GM18505 (cell line): ENCODE measurements around the gene ACBD6.

Experiments used
- ATAC-seq: cut with Tn5 transposase; IDR thresholded peaks from one replicate; pipeline ENCODE4 v1.9.1; 2021; ENCODE audit not compliant: unreplicated experiment
- POLR2A ChIP-seq: IDR thresholded peaks from 4 replicates; pipeline ENCODE4 v1.6.1; 2011; ENCODE audit warnings: borderline replicate concordance; ENCODE audit not compliant: insufficient read depth, insufficient read length; ENCODE audit errors: extremely low read depth

The ACBD6 gene

DNA sequence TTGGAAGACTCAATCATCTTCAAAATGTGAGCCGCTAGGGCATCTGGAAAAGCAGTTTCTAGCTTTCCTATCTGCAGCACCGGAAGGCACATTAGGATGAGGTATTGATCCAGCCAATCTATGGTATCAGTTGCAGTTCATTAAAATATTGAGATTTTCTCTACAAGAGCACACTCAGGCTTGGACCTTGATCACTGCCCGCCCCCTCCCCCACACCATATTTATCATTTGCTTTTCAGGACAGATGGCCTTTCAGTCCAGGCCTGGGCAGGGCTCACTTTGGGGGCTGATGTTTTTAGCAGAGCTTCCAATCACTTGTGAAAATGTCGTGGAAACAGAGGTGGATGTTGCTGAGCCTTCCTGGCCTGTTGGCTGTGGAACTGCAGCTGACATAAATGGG lies 254.8 kb downstream of the ACBD6 start:
- no peak for ATAC-seq
- TF ChIP-seq POLR2A: no peak

DNA sequence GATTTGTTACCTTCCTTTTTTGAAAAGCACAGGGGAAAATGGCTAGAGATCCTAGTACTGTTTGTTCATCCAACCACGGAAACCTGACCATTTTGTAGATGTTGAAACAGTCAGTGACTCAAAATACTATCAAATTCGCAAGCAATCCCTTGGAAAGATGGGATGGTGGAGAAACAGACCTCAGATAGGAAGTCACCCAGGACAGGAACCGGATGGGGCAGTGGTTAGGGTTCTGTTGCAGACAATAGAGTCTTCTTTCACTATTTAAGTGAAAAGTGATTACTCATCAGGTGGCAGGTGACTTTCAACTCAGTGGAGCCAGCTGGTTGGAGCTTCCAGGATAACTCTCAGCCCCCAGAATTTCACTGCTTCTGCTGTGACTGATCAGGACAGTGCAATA lies 255.3 kb downstream of the ACBD6 start:
- TF ChIP-seq POLR2A: no peak
- ATAC-seq: no peak

- no peak for ATAC-seq
- no peak for TF ChIP-seq POLR2A
Measured at GRCh38 chr1:180246579-180246978, 255.8 kb downstream of the ACBD6 start.

GRCh38 chr1:180244840-180245239 lies 257.5 kb downstream of the ACBD6 start:
- TF ChIP-seq POLR2A: no peak
- no peak for ATAC-seq

DNA sequence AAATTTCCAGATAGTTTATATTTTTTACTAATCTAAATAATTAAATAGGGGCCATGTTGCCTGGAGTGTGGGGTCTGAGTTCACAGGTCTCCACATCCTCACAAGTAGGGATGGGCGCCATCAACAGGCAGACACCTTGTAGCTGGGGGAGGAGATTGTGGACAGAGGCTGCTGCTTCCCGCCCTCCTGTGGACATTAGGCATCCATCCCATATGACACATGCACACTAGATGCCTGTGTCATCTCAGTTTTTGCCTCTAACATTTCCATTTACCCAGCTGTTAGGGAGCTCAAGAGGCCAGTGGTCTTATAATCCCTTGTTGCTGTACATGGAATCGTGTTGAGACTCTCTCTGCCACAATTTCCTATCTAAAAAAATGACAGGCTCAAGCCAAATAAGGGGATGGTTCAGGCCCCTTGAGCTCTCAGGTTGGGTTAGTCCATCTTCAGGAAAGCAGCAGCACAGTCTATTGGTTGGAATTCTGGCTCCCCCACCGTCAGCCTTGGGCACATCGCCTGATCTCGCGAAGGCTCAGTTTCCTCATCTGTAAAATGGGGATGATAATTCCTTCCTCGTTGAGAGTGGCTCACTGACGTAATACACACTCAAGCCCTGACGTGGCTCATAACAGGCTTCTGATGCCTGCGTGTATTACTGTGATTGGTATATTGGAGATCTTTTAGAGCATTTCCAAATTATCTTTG lies 258.7 kb downstream of the ACBD6 start:
- no peak for ATAC-seq
- TF ChIP-seq POLR2A: no peak

DNA sequence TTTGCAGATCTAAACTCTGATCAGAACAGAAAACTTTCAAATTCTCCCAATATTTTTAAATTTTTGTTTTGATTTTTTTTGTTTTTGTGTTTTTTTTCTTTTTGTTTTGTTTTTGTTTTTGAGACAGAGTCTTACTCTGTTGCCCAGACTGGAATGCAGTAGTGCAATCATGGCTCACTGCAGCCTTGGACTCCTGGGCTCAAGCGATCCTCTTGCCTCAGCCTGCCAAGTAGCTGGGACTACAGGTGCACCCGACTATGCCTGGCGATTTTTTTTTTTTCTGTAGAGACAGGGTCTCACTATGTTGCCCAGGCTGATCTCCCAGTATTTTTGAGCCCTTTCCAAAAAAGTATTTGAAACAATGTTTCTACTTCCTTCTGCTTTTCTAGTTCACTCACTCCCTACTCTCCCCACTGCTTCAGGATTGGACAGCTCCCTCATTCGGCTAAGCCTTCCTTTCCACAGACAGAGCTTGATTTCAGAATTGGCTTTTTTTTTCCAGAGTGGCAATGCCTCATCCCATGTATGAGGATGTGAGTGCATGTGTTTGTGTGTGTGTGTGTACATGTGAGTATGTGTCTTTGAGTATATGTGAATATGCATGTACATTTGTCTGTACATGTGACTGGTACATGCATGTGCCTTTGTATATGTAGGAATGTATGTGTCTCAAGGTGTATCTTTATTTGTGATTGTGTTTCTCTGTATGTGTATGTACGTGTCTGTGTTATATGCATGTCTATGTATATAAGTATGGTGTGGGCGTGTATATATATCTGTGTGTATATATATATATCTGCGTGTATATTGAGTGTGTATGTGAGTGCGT lies 260.4 kb downstream of the ACBD6 start:
- ATAC-seq: no peak
- TF ChIP-seq POLR2A: no peak

DNA sequence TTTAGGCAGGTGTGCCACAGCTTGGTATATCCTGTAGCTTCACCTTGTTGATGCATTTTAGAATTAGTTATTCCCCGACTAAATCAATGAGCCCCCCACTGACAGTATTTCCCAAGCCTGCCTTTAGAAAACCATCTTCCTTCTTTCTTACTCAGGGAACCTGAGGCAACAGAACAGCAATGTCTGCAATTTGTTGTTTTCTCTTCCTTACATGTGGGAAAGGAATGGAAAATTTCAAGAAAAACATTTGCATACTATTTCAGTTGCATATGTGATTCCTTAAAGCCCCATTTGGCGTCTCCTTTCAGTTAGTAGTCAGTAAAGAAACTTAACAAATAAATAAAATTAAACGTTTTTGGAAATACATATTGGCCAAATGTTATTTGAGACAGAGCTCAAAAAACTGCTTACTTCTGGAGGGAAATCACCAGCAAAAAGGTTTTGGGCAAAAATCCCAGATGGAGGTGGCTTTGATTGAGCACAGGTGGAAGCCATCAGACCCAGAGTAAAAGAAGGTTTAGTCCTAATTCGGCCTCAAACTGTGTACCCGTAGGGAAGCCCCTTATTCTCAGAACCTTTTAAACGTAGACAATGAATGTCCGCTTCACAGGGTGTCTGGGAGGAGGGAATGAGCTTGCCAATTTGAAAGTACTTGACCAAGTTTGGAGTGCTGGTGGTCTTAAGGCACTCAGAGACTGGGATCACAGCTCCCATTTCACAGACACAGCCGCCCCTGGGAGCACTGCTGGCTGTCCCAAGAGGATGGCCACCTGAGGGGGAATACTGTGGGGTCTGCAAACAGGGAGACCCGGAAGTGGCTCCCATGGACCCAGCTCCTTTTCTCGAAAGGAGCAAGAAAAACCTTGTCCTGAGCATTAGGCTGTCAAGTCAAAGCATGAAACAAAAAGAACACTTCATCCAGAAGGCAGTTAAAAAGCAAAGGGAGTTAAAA lies 263.0 kb downstream of the ACBD6 start:
- no peak for ATAC-seq
- TF ChIP-seq POLR2A: no peak

DNA sequence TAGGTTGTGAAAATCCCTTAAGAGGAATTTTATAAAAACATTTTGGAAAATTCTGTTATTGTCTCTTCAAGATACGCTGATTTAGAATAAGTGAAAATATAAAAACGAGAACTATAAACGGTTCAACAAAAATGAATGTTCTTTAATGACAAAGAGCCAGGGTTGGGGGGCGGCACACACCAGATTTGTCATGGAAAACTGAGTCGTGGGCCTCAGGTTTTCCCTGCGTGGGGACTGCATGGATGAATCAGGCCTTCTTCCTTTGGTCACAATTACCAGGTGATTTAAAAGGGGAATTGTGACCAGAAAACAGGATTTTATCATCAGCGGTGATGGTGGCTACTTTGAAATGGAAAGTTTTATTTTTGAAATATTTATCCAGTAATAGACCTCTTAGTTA lies 263.7 kb downstream of the ACBD6 start:
- ATAC-seq: no peak
- TF ChIP-seq POLR2A: no peak
